Epithelial cell of esophagus (primary cell): ENCODE results near the gene GIMAP8.

Source experiments
- DNase-seq: peaks from one replicate; pipeline ENCODE4 v3.0.0; 2010; ENCODE audit warnings: low read depth
- H3K4me3 ChIP-seq: 2 replicates; pipeline ENCODE4 v1.5.1; 2011; ENCODE audit warnings: mild to moderate bottlenecking, low read length, control low read depth
- CTCF ChIP-seq: IDR thresholded peaks from 2 replicates; pipeline ENCODE4 v1.5.1; 2011; ENCODE audit warnings: low read depth, mild to moderate bottlenecking, low read length, control low read depth, inconsistent platforms; ENCODE audit not compliant: insufficient read depth; ENCODE audit errors: missing control alignments

The GIMAP8 gene

GRCh38 chr7:150450491-150451001 is at the start of gene GIMAP8:
TSS of gene GIMAP8 (plus strand) at chr7:150450630. CDS start at chr7:150466699, 16,069 bp downstream.
- H3K4me3 ChIP-seq = no peak within 1 kb of the TSS
- DNase-seq = no peak
- TF ChIP-seq CTCF = no peak

GRCh38 chr7:150400788-150401423 is 49.5 kb upstream of the GIMAP8 start:
- no peak for DNase-seq
- H3K4me3 ChIP-seq = no peak overlapping the region
- TF ChIP-seq CTCF = no peak

- H3K4me3 ChIP-seq = no peak overlapping the region
- no peak for DNase-seq
- no peak for TF ChIP-seq CTCF
Measured at GRCh38 chr7:150401424-150401790, 49.0 kb upstream of the GIMAP8 start.

- no peak overlapping the region for H3K4me3 ChIP-seq
- DNase-seq = no peak
Measured at GRCh38 chr7:150401861-150402631, 48.4 kb upstream of the GIMAP8 start.

GRCh38 chr7:150402671-150403321 is 47.6 kb upstream of the GIMAP8 start:
- no peak for DNase-seq
- no peak for TF ChIP-seq CTCF

More at GRCh38 chr7:150401861-150402631, 48.4 kb upstream of the GIMAP8 start:
- no peak for TF ChIP-seq CTCF

GRCh38 chr7:150403376-150404171 is 46.9 kb upstream of the GIMAP8 start:
- H3K4me3 ChIP-seq = no peak overlapping the region
- no peak for DNase-seq
- TF ChIP-seq CTCF = no peak

More at GRCh38 chr7:150402671-150403321, 47.6 kb upstream of the GIMAP8 start:
- H3K4me3 ChIP-seq = no peak overlapping the region
